ENCODE results near the gene HIC1.
"Not testable (repeated sequence)": the region's sequence is repeated elsewhere in the genome, so short reads cannot be mapped to it uniquely, and the experiment has no call there.

HIC1 gene, protein sequence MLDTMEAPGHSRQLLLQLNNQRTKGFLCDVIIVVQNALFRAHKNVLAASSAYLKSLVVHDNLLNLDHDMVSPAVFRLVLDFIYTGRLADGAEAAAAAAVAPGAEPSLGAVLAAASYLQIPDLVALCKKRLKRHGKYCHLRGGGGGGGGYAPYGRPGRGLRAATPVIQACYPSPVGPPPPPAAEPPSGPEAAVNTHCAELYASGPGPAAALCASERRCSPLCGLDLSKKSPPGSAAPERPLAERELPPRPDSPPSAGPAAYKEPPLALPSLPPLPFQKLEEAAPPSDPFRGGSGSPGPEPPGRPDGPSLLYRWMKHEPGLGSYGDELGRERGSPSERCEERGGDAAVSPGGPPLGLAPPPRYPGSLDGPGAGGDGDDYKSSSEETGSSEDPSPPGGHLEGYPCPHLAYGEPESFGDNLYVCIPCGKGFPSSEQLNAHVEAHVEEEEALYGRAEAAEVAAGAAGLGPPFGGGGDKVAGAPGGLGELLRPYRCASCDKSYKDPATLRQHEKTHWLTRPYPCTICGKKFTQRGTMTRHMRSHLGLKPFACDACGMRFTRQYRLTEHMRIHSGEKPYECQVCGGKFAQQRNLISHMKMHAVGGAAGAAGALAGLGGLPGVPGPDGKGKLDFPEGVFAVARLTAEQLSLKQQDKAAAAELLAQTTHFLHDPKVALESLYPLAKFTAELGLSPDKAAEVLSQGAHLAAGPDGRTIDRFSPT

DNA sequence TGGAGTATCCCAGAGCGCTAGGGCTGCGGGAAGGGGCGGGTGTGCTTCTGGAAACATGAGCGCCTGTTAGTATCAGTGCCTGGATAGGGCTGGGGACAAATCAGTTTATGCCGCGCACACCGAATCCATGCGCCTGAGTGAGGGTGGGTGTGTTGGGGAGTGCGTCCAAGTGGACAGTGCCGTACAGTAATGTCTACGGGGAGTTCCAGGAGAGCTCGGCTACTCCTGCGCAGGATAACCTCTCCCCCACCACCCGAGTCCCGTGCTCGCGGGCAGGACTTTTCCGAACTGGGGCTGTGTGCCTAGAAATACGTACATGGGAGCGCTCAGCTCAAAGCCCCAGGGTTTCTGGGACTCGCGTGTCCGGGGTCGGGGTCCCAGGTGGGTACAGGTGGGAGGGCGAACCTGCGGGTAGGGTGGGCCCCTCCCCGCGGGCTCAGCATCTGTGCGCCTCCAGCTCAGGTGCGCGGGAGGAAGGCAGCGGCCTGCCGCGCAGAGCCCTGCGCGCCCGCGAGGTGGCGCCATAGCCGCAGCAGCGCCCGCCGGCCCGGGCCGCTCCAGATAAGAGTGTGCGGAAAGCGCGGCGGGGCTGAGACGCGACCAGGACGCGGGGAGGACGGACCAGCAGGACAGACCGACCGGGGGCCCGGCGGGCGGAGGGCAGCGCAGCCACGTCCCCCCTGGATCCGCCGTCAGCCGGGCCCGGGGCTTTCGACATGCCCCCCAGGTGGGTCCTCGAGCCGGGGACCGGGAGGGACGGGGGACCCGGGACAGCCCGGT is at the start of gene HIC1:
Gene HIC1, plus strand, starts transcription at position 592 of the 780 bp plus-strand sequence. CDS start 1,588 bp downstream, outside the sequence.
- DNase-seq (ENCODE audit: low spot score), result peak; percentile 63

- no peak for DNase-seq (ENCODE audit: low spot score)
Measured at GRCh38 chr17:2008332-2009126, 46.4 kb upstream of the HIC1 start.

GRCh38 chr17:2009737-2010136 is 45.2 kb upstream of the HIC1 start:
- no peak for DNase-seq (ENCODE audit: low spot score)

GRCh38 chr17:2011411-2012371 is 43.2 kb upstream of the HIC1 start:
- no peak for DNase-seq (ENCODE audit: low spot score)

DNA sequence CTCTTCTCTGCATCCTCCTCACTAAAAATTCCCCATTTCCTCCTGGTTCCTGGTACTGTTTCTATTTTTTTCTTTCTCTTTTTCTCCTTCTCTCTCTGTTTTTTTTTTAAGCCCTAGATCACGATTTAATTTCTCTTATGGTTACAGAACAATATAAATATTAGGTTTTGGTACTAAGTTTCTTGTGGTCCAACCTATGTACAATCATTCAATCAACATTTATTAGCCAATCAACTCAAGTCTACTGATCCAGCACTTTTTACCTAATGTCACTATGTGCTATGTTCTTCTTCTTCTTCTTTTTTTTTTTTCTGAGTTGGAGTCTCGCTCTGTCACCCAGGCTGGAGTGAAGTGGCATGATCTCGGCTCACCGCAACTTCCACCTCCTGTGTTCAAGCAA is 42.4 kb upstream of the HIC1 start:
- DNase-seq (ENCODE audit: low spot score), result no peak

- DNase-seq (ENCODE audit: low spot score), result not testable (repeated sequence)
Measured at GRCh38 chr17:2013220-2013993, 41.5 kb upstream of the HIC1 start.

GRCh38 chr17:2013994-2014317 is 40.9 kb upstream of the HIC1 start:
- no peak for DNase-seq (ENCODE audit: low spot score)

DNA sequence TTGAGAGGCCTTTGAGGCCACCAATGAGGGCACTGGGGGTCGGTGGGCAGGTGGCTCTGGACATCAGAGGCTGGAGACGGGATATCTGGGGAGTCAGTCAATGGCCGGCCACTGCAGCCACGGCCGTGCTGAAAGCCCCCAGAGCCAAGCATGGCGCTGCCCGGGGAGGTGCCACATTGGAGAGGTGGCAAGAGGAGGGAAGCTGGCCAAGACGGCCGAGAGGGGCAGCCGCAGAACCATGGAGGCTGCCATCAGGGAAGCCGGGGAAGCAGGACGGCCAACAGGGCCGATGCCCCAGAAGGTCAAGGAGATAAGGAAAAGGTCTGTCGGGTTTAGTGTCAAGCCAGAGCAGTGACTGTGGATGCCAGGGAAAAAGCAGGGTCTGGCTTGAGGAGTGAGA is 39.6 kb upstream of the HIC1 start:
- DNase-seq (ENCODE audit: low spot score), result no peak

- no peak for DNase-seq (ENCODE audit: low spot score)
Measured at GRCh38 chr17:2016494-2016893, 38.4 kb upstream of the HIC1 start.

DNA sequence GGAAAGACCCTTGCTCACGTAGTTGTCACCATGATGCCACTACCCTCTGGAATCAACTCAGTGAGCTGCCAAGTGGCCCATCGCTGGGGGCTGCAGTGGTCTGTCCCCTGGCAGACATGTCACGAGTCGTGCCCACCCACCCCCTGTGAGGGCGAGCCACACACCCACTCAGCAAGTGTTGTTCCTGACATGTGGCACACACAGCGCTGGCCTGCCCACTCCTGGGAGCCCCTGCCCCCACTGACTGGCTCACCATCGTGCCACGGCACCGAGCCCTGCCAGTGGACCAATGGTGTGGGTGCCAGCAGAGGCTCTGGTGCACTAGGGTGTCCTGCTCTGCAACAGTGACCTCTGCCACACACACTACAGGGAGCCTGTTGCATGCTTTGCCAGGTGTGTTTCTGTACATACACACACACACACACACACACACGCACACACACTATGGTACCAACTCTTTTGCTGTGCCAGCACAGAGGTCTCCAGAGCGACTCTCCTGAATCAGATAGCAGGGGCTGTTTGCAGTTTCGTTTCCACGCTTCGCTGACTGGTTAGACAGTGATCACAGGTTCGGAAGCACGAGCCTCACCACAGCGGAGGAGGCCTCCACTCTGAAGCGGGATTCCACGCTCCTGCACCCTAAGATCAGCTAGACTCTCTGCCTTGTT is 37.5 kb upstream of the HIC1 start:
- DNase-seq (ENCODE audit: low spot score), result peak; percentile 52

DNA sequence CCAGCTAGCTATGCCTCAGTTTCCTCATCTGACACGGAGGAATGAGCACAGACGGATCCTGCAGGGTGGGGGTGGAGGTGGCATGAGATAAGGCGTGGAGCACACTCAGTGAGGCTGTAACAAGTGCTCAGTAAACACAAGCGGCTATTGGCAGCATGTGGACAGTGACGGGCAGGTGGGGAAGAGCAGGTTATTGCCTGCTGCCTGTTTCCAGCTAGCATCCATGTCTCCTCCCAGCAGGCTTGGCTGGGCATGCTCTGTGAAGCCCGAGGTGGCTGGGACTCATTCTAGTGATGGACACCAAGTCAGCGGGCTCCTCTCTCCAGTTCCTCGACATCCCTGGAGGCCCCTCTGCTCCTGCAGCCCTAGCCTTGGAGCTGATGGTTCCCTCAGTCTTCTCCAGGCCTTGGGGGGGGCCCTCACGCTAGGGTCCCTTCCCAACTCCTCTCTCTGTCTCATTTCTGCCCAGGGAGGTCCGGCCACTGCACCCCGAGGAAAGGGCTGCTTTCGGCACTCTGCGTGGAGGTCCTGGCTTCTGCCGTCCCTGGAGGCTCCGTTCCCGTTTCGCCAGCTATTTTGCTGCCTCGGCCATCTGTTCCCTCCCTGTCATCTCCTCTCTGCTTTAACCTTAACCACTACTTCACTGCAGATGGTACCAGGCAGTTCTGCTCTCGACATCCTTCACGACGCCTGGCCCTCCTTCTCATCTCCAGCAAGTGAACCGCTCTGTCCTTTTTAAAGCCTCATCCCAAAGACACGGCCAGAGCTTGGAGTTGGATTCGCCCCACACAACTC is 36.0 kb upstream of the HIC1 start:
- no peak for DNase-seq (ENCODE audit: low spot score)

GRCh38 chr17:2019723-2020122 is 35.2 kb upstream of the HIC1 start:
- DNase-seq (ENCODE audit: low spot score), result no peak

DNA sequence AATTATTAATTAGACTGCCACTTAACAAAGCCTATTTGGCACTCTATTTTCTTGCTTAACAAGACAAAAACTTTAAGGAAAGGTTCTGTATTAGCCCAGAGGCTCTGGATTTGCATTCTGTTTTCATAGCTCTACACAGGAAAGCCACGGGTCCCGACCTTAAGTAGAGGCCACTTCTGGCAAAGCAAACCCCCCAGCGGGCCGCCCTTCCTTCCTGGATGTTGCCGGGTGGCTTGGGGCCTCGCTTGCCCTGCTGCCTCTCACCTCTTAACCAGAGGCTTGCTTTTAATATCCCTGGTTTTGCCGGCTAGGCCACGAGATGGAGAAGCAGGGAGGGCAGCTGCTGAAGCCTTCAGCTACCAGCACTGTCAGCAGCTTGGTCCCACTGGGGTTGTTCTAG is 34.2 kb upstream of the HIC1 start:
- no peak for DNase-seq (ENCODE audit: low spot score)

GRCh38 chr17:2022647-2023240 is 32.2 kb upstream of the HIC1 start:
- DNase-seq (ENCODE audit: low spot score), result no peak

DNA sequence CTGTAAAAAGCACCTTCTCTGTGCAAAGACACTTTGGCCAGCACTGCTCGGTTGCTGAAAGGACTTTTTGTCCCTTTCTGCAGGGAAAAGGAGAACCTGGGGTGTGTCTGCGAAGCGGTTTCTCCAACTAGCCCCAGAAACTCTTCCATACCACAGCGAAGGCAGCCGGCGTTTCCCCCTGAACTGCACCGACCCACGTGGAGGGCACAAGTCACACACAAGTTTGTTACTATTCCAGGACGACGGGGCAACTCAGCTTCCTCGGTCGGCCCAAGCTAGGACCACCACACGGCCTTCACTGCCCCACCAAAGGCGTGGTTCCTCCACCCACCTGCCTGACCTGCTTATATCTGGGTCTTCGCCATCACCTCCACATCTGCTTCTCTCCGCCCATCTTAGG is 31.6 kb upstream of the HIC1 start:
- no peak for DNase-seq (ENCODE audit: low spot score)

GRCh38 chr17:2023692-2024571 is 31.0 kb upstream of the HIC1 start:
- DNase-seq (ENCODE audit: low spot score), result no peak

- no peak for DNase-seq (ENCODE audit: low spot score)
Measured at GRCh38 chr17:2024572-2025219, 30.2 kb upstream of the HIC1 start.

Measured in Ammon's horn (tissue), 1 donor.